HepG2 (cell line): ENCODE measurements around the gene ZFPL1. TPM values are rescaled to one million over a fixed set of nuclear protein-coding genes. Genes with fewer than 3 reads are reported as not detected.

Experiments used
- ATRX ChIP-seq: sonication (generic); formaldehyde crosslinking; IDR thresholded peaks from 2 replicates; pipeline ENCODE4 v1.4.0; 2020; ENCODE audit warnings: missing genetic modification reagents, borderline replicate concordance
- CCAR2 ChIP-seq: fragments of 200-400 bp; formaldehyde crosslinking; optimal IDR thresholded peaks from 2 replicates; pipeline ENCODE3; 2018; ENCODE audit warnings: low read depth, mild to moderate bottlenecking, low read length, moderate library complexity
- GMEB1 ChIP-seq: sonication (generic); formaldehyde crosslinking; IDR thresholded peaks from 2 replicates; pipeline ENCODE4 v1.5.1; 2020; ENCODE audit warnings: missing genetic modification reagents, mild to moderate bottlenecking, borderline replicate concordance
- ISL2 ChIP-seq: sonication (generic); formaldehyde crosslinking; IDR thresholded peaks from 2 replicates; pipeline ENCODE4 v1.5.0; 2020; ENCODE audit warnings: missing genetic modification reagents
- KAT7 ChIP-seq: IDR thresholded peaks from 2 replicates; pipeline ENCODE4 v1.6.1; 2018; ENCODE audit warnings: borderline replicate concordance, missing compliant biosample characterization
- KAT8 ChIP-seq: IDR thresholded peaks from 2 replicates; pipeline ENCODE4 v1.6.1; 2016; ENCODE audit warnings: missing genetic modification reagents, missing compliant biosample characterization
- NBN ChIP-seq: fragments of 450-650 bp; conservative IDR thresholded peaks from 2 replicates; pipeline ENCODE4 v1.6.1; 2017
- PCBP1 ChIP-seq: fragments of 200-400 bp; formaldehyde crosslinking; IDR thresholded peaks from 2 replicates; pipeline ENCODE4 v1.6.1; 2017; ENCODE audit warnings: mild to moderate bottlenecking, low read depth, low read length, borderline replicate concordance
- RFX1 ChIP-seq: fragments of 450-650 bp; IDR thresholded peaks from 2 replicates; pipeline ENCODE4 v1.6.1; 2017
- SALL1 ChIP-seq: sonication (generic); formaldehyde crosslinking; IDR thresholded peaks from 2 replicates; pipeline ENCODE4 v1.8.0; 2022; ENCODE audit warnings: mild to moderate bottlenecking, missing genetic modification reagents
- SP4 ChIP-seq: sonication (generic); formaldehyde crosslinking; IDR thresholded peaks from 2 replicates; pipeline ENCODE4 v1.8.1; 2023; ENCODE audit warnings: mild to moderate bottlenecking, missing genetic modification reagents
- ZBTB44 ChIP-seq: sonication (generic); formaldehyde crosslinking; IDR thresholded peaks from 2 replicates; pipeline ENCODE4 v1.4.0; 2020; ENCODE audit warnings: missing genetic modification reagents
- ZC3H13 ChIP-seq: sonication (generic); formaldehyde crosslinking; IDR thresholded peaks from 2 replicates; pipeline ENCODE4 v1.8.1; 2023; ENCODE audit warnings: mild to moderate bottlenecking, missing genetic modification reagents, moderate library complexity
- ZNF251 ChIP-seq: sonication (generic); formaldehyde crosslinking; IDR thresholded peaks from 2 replicates; pipeline ENCODE4 v1.9.0; 2021; ENCODE audit warnings: mild to moderate bottlenecking, missing genetic modification reagents
- ZNF547 ChIP-seq: sonication (generic); formaldehyde crosslinking; IDR thresholded peaks from 2 replicates; pipeline ENCODE4 v1.5.1; 2020; ENCODE audit warnings: mild to moderate bottlenecking, missing genetic modification reagents
- ZNF772 ChIP-seq: sonication (generic); formaldehyde crosslinking; IDR thresholded peaks from 2 replicates; pipeline ENCODE4 v1.5.0; 2020; ENCODE audit warnings: mild to moderate bottlenecking, missing genetic modification reagents
- polyA plus RNA-seq, 8 experiments: library from polyadenylated mRNA; depleted of rRNA in 3 of 8; stranded (reverse) in 7 of 8; unstranded in 1 of 8; fragments of >200 nt; fragmentation: Illumina TruSeq in 4 of 8; extraction: Trizol in 4 of 8; gene quantifications; 2 replicates each; pipeline versions ENCODE4 v1.2.1 to v1.2.3, GENCODE V29; 2011 to 2016; ENCODE audit warnings: low read depth in 4 of 8, missing spikeins in 1 of 8, mixed read lengths in 1 of 8; ENCODE audit not compliant: insufficient read depth in 1 of 8
- total RNA-seq, 5 experiments: library from RNA; depleted of rRNA; stranded (reverse); fragments of >200 nt; fragmentation: Illumina TruSeq; extraction: Trizol; gene quantifications; 2 replicates each; pipeline ENCODE4 v1.2.3, GENCODE V29; 2016; ENCODE audit warnings: low read depth in 1 of 5
- TF ChIP-seq, protein P1 (sequence below): sonication (generic); formaldehyde crosslinking; IDR thresholded peaks from 2 replicates; pipeline ENCODE4 v1.4.0; 2020; ENCODE audit warnings: low read depth, missing genetic modification reagents
- TF ChIP-seq, protein P2 (sequence below): IDR thresholded peaks from 2 replicates; pipeline ENCODE4 v1.6.1; 2016; ENCODE audit warnings: control low read depth
- TF ChIP-seq, protein P3 (sequence below): fragments of 450-650 bp; IDR thresholded peaks from 2 replicates; pipeline ENCODE4 v1.6.1; 2016

The ZFPL1 gene
- total and polyA plus RNA-seq, 2 of the 13 experiments (the other 11 are each of a cell fraction or from before 2014, with no cell fraction given), result 32.2 to 56.0 TPM

- TF ChIP-seq SP4 (CRISPR knock-in tag), result peak; percentile 49
- TF ChIP-seq ZNF547 (CRISPR knock-in tag), result 0 out of 2 replicates have a peak, but pooled peaks have one; percentile 24
- TF ChIP-seq, protein P1, sequence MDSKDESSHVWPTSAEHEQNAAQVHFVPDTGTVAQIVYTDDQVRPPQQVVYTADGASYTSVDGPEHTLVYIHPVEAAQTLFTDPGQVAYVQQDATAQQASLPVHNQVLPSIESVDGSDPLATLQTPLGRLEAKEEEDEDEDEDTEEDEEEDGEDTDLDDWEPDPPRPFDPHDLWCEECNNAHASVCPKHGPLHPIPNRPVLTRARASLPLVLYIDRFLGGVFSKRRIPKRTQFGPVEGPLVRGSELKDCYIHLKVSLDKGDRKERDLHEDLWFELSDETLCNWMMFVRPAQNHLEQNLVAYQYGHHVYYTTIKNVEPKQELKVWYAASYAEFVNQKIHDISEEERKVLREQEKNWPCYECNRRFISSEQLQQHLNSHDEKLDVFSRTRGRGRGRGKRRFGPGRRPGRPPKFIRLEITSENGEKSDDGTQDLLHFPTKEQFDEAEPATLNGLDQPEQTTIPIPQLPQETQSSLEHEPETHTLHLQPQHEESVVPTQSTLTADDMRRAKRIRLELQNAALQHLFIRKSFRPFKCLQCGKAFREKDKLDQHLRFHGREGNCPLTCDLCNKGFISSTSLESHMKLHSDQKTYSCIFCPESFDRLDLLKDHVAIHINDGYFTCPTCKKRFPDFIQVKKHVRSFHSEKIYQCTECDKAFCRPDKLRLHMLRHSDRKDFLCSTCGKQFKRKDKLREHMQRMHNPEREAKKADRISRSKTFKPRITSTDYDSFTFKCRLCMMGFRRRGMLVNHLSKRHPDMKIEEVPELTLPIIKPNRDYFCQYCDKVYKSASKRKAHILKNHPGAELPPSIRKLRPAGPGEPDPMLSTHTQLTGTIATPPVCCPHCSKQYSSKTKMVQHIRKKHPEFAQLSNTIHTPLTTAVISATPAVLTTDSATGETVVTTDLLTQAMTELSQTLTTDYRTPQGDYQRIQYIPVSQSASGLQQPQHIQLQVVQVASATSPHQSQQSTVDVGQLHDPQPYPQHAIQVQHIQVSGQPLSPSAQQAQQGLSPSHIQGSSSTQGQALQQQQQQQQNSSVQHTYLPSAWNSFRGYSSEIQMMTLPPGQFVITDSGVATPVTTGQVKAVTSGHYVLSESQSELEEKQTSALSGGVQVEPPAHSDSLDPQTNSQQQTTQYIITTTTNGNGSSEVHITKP (CRISPR knock-in tag), result peak; percentile 66; the same call in 1 of the 2 replicates
- TF ChIP-seq GMEB1 (CRISPR knock-in tag), result 0 out of 2 replicates have a peak, but pooled peaks have one; percentile 0
- no peak for TF ChIP-seq ATRX (CRISPR knock-in tag)
- no peak for TF ChIP-seq CCAR2
- TF ChIP-seq KAT7 (CRISPR knock-in tag), result no peak
- no peak for TF ChIP-seq ZNF251
- TF ChIP-seq, protein P2, sequence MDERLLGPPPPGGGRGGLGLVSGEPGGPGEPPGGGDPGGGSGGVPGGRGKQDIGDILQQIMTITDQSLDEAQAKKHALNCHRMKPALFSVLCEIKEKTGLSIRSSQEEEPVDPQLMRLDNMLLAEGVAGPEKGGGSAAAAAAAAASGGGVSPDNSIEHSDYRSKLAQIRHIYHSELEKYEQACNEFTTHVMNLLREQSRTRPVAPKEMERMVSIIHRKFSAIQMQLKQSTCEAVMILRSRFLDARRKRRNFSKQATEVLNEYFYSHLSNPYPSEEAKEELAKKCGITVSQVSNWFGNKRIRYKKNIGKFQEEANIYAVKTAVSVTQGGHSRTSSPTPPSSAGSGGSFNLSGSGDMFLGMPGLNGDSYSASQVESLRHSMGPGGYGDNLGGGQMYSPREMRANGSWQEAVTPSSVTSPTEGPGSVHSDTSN (CRISPR knock-in tag), result peak; percentile 61
- peak; percentile 98 for TF ChIP-seq RFX1
- TF ChIP-seq ZC3H13 (CRISPR knock-in tag), result no peak
- TF ChIP-seq, protein P3, sequence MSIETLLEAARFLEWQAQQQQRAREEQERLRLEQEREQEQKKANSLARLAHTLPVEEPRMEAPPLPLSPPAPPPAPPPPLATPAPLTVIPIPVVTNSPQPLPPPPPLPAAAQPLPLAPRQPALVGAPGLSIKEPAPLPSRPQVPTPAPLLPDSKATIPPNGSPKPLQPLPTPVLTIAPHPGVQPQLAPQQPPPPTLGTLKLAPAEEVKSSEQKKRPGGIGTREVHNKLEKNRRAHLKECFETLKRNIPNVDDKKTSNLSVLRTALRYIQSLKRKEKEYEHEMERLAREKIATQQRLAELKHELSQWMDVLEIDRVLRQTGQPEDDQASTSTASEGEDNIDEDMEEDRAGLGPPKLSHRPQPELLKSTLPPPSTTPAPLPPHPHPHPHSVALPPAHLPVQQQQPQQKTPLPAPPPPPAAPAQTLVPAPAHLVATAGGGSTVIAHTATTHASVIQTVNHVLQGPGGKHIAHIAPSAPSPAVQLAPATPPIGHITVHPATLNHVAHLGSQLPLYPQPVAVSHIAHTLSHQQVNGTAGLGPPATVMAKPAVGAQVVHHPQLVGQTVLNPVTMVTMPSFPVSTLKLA, result no peak
- TF ChIP-seq ZBTB44 (CRISPR knock-in tag), result no peak
- no peak for TF ChIP-seq NBN
- TF ChIP-seq ZNF772 (CRISPR knock-in tag), result no peak; the same call in 1 of the 2 replicates
- TF ChIP-seq PCBP1, result no peak
- TF ChIP-seq KAT8, result peak; percentile 17; the same call in 1 of the 2 replicates
- 0 out of 2 replicates have a peak, but pooled peaks have one; percentile 13 for TF ChIP-seq ISL2 (CRISPR knock-in tag)
- TF ChIP-seq SALL1 (CRISPR knock-in tag), result peak; percentile 57; the same call in 1 of the 2 replicates
Observed at GRCh38 chr11:65134952-65135632, 51.1 kb downstream of the ZFPL1 start (continued).
